Activated CD4-positive, alpha-beta T cell treated with anti-CD3 and anti-CD28 coated beads for 4 hours (primary cell): ENCODE measurements around the gene STAG3.
"Not testable (repeated sequence)": the region's sequence is repeated elsewhere in the genome, so short reads cannot be mapped to it uniquely, and the experiment has no call there.

Experiments
- DNase-seq, 2 donors: peaks; one replicate each; pipeline ENCODE4 v3.0.0-alpha.2; 2020

STAG3 gene, protein sequence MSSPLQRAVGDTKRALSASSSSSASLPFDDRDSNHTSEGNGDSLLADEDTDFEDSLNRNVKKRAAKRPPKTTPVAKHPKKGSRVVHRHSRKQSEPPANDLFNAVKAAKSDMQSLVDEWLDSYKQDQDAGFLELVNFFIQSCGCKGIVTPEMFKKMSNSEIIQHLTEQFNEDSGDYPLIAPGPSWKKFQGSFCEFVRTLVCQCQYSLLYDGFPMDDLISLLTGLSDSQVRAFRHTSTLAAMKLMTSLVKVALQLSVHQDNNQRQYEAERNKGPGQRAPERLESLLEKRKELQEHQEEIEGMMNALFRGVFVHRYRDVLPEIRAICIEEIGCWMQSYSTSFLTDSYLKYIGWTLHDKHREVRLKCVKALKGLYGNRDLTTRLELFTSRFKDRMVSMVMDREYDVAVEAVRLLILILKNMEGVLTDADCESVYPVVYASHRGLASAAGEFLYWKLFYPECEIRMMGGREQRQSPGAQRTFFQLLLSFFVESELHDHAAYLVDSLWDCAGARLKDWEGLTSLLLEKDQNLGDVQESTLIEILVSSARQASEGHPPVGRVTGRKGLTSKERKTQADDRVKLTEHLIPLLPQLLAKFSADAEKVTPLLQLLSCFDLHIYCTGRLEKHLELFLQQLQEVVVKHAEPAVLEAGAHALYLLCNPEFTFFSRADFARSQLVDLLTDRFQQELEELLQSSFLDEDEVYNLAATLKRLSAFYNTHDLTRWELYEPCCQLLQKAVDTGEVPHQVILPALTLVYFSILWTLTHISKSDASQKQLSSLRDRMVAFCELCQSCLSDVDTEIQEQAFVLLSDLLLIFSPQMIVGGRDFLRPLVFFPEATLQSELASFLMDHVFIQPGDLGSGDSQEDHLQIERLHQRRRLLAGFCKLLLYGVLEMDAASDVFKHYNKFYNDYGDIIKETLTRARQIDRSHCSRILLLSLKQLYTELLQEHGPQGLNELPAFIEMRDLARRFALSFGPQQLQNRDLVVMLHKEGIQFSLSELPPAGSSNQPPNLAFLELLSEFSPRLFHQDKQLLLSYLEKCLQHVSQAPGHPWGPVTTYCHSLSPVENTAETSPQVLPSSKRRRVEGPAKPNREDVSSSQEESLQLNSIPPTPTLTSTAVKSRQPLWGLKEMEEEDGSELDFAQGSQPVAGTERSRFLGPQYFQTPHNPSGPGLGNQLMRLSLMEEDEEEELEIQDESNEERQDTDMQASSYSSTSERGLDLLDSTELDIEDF

GRCh38 chr7:100177045-100178001 lies at the start of gene STAG3, which contains the start of gene GPC2:
TSS of gene STAG3 (plus strand) at chr7:100177918. CDS start at chr7:100180557, 2,639 bp downstream.
TSS of gene GPC2 (minus strand) at chr7:100177381. CDS start at chr7:100177199, 182 bp downstream.
- DNase-seq, result peak; percentile 97 to 99

- no peak for DNase-seq
These were observed 49.1 kb upstream of the STAG3 start for GRCh38 chr7:100128637-100128963.

DNA sequence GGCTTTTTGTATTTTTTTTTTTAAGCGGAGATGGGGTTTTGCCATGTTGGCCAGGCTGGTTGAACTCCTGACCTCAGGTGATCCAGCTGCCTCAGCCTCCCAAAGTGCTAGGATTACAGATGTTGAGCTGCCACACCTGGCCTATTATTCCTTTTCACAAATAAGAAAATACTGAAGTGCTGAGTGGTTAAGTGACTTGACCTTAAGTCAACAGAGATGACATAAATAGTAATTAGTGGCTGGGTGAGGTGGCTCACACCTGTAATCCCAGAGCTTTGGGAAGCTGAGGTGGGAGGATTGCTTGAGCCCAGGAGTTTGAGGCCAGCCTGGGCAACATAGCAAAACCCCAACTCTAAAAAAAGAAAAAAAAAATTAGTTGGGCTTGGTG lies 47.5 kb upstream of the STAG3 start:
- not testable (repeated sequence) for DNase-seq

- peak; percentile 78 to 90 for DNase-seq
These were observed 46.9 kb upstream of the STAG3 start for GRCh38 chr7:100130608-100131453.

DNA sequence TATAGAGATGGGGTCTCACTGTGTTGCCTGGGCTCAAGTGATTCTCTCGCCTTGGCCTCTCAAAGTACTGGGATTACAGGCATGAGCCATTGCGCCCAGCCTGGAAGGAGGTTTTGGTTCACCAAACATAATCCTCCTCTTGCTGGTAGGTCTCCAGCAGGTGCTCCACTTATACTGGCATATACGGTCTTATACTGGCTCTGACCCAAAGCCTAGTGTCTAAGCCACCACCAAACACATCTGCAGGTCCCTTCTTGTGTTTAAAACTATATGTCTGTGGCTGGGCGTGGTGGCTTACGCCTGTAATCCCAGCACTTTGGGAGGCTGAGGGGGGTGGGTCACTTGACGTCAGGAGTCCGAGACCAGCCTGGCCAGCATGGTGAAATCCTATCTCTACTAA lies 45.6 kb upstream of the STAG3 start:
- DNase-seq, result no peak

- DNase-seq, result peak; percentile 64 to 66
These were observed 45.0 kb upstream of the STAG3 start for GRCh38 chr7:100132697-100133151.

DNA sequence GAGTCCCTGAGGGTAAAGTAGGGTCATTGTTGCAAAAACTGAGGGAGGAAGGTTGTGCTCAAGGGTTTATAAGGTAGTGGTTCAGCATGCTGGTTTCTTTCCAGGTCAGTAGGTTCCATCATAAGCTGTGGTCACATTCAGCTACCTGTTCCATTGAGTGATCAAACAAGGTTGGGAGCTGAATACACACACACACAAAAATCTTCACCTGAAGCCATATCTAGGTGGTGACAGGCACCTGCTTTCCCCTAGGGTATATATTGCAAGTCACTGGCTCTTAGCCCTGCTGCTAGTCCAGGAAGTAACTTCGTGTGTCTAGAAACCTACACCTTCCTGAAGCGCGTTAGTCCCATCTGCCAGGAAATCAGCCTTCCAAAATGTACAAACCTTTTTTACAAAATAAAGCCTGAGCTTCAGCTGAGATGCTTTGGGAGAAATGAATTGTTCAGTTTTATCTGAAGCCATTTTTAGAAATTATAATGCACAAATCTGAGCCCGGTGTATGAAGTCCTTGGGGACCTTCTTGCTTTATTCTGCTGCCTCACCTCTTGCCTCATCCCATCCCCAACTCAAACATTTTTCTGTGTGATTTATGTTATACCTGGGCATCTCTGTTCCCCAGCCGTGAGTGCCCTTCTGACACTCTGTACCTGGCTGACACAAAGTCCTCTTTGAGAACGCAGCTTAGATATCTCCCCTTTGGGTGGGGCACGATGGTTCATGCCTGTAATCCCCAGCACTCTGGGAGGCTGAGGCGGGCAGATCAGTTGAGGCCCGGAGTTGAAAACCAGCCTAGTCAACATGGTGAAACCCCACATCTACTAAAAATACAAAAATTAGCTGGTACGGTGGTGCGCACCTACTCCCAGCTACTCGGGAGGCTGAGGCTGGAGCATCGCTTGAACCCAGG lies 39.6 kb upstream of the STAG3 start:
- no peak for DNase-seq

DNA sequence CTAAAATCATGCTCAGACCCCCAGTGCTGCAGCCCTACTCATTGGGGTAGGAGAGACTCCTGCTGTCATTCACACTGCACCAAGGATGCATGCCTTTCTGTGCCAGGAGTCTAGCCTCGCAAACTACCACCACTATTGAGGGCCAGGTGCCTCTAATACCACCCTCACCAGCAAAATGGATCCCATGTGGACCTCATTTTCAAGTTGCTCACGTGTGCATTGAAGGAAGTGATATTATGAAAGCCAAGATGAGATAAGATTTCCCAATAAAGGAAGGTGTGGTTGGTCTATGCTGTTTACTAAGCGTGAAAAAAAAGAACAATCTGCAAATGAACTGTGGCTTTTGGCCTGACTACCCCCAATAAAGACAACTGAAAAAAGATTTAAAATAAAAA lies 36.2 kb upstream of the STAG3 start:
- DNase-seq, result no peak

DNA sequence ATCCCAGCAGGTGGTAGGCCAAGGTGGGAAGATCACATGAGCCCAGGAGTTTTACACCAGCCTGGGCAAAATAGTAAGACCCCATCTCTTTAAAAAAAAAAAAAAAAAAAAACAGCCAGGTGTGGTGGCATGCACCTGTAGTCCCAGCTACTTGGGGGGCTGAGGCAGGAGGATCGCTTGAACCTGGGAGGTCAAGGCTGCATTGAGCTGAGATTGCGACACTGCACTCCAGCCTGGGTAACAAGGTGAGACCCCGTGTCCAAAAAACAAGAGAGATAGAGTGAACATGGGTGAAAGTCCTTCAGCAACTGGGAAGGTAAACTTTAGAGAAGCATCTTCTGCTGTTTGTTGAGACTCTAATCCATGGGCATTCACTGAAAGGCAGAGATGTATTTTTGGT lies 35.3 kb upstream of the STAG3 start:
- no peak for DNase-seq

DNA sequence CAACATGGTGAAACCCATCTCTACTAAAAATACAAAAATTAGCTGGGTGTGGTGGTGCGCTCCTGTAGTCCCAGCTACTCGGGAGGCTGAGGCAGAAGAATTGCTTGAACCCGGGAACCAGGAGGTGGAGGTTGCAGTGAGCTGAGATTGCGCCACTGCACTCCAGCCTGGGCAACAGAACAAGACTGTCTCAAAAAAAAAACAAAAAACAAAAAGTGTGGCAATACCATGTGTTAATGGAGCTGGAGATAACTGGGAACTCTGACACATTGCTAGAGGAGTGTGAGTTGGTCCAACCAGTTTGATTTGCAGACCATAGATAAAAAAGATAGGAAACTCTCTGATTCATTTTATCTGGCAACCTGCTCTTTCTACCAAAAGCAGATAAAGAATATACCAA lies 31.4 kb upstream of the STAG3 start:
- DNase-seq, result not testable (repeated sequence)

DNA sequence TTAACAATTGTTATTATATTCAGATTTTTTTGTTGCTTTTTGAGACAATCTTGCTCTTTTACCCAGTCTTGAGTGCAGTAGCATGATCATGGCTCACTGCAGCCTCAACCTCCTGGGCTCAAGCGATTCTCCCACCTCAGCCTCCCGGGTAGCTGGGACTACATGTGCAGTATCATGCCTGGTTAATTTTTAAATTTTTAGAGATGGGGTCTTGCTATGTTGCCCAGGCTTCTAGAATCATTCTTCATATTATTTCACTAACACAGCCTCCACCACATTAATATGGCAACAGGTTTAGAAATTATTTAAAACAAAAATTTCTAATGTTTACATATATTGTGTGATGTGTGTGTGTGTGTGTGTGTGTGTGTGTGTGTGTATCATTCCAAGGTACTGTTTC lies 30.4 kb upstream of the STAG3 start:
- no peak for DNase-seq

GRCh38 chr7:100148225-100148558 lies 29.5 kb upstream of the STAG3 start:
- DNase-seq, result no peak

DNA sequence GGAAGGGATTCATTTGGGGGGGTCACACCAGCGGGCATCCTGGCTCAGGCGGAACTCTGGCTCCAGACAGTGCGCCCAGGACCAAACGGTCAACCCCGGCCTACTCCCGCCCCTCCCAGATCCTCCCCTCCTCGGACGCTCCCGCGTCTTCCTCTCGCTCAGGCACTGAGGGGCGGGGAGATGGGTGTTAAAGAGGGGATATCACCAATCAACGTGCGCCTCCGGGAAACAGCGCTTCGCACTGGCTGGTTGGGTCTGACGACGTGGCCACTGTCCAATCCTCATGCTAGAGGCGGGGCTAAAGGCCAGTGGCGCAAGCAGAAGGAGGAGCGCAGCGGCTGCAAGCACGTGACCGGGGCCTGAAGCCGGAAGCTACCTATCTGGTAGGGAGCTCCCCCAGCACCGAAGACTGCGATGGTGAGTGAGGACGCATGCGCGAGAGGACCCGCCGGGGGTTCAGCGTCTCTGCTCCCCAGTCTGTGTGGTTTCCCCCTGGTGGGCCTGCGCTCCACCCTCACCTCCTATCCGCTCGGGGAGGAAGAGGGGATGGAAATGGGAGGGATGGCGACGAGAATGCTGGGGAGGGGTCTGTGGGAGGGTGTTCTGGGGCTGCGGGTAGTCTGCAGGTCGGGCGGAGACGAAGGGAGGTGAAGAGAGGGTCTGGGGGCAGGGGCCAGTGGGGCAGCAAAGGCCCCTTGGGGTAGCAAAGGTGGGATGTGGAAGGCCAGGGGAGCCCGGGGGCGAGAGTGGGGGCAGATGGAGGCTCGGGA lies 29.0 kb upstream of the STAG3 start, which contains the start of gene LAMTOR4:
Gene LAMTOR4 (plus strand): TSS at position 360 of the 770 bp plus-strand sequence. CDS start 55 bp downstream, at position 415.
- peak; percentile 96 to 98 for DNase-seq

DNA sequence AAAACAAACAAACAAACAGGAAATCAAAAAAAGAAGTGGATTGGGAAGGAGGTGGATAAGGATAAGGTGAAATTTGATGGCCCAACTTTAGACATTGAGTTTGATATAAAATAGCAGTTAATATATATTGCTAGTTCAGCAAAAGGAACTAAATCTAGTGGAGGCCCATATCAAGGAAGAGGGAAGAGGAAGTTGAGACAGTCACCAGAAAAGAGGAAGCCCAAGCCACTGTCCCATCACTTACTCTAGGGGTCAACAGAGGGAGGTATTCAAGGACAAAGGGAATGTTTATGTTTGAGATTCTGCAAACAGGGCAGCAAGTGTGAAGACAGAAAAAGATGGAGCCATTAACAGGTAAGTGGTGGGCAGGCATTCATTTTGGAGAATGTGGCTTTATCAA lies 25.3 kb upstream of the STAG3 start:
- DNase-seq, result no peak

GRCh38 chr7:100152937-100153666 lies 24.6 kb upstream of the STAG3 start:
- no peak for DNase-seq

GRCh38 chr7:100153708-100154535 lies 23.8 kb upstream of the STAG3 start:
- no peak for DNase-seq
